ENCODE data around the gene PLD4.

Gene PLD4

DNA sequence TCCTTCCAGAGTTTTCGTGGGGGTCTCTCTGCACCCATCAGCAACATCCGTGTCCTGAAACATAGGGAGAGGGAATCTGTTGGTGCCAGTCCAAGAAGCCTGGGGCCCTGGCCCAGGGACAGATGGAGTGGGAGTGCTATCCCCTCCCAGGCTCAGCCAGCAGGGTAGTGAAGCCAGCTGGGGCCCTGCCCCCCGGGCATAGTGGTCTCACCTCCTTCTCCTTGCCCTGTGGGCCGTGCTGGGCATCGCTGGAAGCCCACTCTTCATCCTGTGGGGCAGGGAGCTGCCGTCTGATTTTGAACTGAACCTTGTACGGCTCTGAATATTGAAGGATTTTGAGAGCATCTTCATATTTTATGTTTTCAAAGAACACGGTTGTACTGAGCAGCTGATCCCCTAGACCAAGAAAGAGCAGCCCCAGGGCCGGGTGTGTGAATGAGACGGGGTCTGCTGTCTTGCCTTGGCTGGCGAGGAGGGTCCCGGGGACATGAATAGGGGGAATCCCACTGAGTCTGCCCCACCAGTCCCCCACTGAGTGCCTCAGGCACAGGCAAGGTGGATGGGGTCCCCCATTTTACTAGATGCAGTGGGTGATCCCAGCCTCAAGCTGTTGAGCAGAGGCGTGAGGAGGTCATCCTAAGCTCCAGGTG, 30.2 kb downstream of the PLD4 start:
- DNase-seq (ENCODE audit: low read depth in 3 of 3): no peak

DNA sequence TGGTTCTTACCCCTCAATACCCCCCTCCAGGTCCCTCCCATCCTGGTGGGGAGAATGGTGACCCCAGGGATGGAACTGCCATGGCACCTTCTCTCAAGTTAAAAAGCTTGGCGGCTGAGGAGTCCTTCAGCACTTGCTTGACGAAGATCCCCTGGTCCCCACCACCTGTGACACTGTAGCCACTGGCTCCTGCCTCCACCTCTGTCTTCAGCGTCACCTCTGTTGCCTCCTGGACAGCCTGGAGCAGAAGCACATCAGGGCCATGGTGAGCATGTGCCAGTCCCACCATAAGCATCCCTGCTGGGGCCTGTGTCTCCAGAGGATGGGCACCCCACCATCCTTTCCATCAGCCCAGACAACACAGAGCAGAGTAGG, 30.7 kb downstream of the PLD4 start:
- no peak for DNase-seq (ENCODE audit: low read depth in 3 of 3)

- DNase-seq (ENCODE audit: low read depth in 3 of 3): no peak
Observed at GRCh38 chr14:104956290-104956890, 31.7 kb downstream of the PLD4 start.

GRCh38 chr14:104957146-104958113, 32.8 kb downstream of the PLD4 start:
- DNase-seq (ENCODE audit: low read depth in 3 of 3): no peak

GRCh38 chr14:104964546-104964945, 39.9 kb downstream of the PLD4 start:
- no peak for DNase-seq (ENCODE audit: low read depth in 3 of 3)

DNA sequence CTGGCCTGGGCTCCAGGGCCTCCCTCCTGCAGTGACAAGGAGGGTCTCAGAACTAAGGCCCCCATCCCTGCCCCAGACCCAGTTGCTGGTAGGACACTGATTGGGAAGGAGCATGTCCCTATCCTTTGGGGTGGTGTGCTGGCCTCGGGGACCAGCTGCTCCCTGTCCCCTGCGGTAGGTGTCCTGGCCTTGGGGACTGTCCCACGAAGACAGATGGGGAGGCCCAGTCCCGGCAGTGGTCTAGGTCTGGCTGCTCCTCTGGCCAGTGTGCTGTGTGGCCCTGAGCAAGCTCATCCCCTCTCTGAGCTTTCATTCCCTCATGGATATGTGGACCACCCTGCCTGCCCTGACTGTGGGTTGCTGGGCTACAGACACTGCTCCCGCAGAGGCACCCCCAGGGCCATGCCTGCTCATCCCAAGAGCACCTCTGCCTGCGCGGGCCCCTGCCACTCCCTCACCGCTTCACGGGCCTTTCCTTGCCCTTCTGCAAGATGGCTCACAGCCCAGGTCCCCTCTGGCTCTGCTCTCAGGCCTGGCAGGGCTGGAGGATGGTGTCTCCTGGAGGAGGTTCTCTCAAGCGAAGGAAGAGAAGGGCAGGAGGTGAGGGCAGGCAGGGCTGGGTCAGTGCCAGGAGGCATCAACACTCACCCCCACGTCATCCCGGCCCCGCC, 41.0 kb downstream of the PLD4 start:
- DNase-seq (ENCODE audit: low read depth in 3 of 3): no peak

DNA sequence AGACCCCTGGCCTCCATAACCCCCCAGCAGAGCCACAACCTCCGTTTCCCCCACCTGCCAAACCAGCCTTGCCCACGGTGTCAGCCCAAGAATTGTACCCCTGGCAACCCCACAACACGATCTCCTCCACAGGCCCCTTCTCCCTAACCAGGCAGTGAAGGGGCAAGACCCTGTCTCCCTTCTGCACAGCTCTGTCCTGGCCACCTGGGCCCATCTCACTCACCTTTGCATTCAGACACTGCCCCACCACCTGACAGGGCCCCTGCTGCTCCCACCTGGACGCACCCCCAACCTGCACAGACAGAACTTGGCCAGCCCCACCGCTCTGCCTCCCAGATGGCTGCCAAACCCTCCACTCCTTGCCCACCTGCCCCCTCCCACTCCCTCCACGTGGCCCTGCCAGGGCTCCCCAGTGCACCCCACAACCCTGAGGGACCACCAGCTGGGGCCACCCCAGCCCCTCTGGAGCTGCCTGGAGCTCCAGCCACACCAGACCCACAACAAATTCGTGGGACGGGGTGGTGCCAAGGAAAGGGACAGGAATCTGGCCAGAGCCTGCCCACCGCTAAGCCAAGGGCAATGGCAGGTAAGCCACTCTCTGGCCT, 41.7 kb downstream of the PLD4 start:
- no peak for DNase-seq (ENCODE audit: low read depth in 3 of 3)

- no peak for DNase-seq (ENCODE audit: low read depth in 3 of 3)
Observed at GRCh38 chr14:104966981-104967385, 42.3 kb downstream of the PLD4 start.

DNA sequence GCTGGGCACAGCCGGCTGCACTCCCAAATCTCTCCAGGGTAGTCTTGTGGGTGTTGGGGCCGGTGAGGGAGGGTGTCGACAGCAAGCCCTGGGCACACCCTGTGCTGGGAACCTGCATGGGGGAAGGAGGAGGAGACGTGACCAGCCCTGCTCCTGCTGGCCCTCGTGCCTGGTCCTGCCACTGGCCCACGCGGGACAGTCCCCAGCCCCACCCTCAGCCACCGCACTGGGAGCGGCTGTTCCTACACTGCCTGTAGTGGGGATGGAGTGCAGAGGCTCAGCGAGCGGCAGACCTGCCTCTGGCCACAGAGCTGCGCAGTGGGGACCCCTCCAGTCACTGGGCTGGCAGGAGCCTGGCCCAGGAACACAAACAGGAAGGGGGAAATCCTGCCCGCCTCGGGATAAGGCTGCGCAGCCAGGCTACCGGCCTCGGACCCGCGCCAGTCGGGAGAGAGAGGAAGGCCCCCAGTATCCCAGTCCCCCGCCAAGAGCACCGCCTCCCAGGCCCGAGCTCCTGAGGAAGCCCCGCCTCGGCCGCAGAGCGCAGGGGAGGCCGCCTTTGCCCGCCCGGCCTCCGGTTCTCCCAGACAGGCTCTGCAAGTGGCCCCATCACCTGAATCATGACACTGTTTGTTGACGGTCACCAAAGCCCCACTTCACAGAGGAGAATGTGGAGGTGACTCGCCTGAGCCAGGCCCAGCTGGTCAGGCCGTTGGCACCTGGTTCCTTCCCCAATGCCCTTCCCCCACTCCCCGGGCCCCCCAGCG, 42.9 kb downstream of the PLD4 start:
- DNase-seq (ENCODE audit: low read depth in 3 of 3): no peak

- no peak for DNase-seq (ENCODE audit: low read depth in 3 of 3)
Observed at GRCh38 chr14:104968153-104968527, 43.5 kb downstream of the PLD4 start.

DNA sequence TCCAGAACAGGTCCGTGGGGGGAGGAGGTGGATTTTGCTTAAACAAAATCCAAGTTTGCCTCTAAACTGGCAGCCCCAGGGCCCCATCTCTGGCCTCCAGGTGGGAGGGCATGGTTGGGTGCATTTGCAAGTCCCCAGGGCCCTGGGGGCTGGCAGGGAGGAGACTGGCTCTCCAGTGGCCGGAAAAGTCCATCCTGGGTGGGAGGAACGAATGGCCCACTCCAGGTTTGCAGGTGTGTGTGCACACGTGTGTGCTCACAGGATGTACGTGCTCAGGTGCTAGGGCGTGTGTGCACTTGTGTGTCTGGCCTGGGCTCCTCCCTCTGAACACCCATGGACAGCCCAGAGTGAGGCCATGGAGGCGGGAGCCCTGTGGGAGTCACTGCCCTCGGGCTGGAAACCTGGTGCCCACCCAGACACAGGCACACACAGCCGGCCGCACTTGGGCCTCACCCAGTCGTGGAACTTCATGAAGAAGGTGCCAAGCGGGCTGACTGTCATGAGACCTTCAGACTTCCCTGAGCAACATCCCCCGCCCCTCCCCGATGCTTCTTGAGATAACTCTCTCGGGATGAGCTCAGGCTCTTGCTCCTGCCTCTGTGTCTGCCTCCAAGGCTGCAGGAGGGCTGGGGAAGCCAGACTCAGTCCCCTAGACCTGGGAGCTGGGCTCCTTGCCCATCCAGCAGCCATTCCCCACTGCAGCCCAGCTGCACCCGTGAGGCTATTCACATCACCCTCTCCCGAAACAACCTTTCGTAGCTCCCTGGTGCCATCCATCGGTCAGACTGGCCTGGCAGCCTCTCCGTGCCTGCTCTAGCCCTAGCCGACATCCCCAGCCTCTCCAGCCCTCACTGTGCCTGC, 44.1 kb downstream of the PLD4 start:
- no peak for DNase-seq (ENCODE audit: low read depth in 3 of 3)

GRCh38 chr14:104969741-104970230, 45.1 kb downstream of the PLD4 start:
- no peak for DNase-seq (ENCODE audit: low read depth in 3 of 3)

DNA sequence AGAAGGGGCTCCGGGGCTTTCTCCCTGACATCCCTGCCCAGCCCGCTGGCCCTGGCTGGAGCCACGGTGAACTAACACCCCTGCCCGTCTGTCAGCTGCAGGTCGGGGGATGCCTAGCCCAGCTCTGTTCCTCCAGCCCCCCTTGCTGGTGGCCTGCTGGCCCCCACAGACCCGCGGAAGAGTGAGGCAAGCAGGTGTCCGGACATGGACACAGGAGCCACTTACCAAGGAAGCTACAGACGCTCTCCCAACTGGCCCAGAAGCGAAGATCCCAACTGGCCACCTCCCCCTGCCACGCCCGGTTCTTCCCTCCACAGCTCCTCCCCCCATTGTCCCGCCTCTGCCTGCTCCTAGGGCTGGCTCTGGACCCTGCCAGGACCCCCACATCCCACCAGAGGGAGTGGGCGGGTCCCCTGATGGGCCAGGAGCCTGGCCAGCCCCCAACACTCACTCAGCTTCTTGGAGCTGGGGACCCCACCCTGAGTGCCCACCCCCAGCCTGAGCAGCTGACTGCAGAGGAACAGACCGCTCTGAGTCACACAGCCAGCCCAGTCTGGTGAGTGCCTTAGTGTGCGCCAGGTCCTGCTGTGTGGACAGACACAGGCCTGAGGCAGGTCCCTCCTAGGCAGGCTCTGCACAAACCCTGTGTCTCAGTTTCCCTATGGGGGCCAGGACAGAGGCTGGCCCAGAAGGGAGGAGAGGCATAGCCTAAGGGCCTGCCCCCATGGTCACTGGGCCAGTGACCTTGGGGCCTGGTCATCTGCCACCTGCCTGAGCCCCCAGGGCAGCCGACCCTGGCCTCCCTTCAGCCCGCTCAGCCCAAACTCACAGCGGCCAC, 45.8 kb downstream of the PLD4 start:
- no peak for DNase-seq (ENCODE audit: low read depth in 3 of 3)

DNA sequence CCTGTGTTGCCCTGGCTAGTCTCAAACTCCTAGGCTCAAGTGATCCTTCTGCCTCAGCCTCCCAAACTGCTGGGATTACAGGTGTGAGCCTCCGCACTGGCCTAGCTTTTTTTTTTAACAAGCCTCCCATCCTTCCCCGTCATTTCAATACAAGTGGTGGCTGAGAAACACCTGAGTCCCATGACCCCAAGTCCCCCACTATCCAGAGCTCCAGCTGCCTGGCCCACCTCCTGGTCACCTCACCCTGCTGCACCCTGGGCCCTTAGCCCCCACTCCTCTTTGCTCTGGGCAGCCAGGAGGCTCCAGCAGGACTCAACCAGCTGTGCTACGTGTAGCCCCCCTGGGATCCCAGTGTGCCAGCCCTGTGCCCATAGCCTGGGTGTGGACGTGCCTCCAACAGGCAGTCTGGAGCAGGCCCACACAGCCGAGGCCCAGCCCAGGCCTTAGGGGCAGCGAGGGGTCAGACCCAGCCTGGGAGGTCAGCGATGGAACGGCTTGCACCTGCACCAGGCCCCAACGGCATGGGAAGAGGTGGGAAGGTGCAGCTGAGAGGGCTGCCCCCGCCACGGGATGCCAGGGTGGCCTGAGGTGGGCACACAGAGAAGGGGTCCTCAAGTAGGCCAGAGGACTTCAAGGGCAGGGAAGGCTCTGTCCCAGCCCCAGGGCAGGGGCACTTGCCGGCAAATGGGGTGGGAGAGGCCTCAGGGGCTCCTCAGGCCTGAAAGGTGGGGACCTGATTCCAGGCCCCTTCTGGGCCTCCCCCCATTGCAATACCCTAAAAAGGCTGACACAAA, 47.0 kb downstream of the PLD4 start:
- DNase-seq (ENCODE audit: low read depth in 3 of 3): no peak

DNA sequence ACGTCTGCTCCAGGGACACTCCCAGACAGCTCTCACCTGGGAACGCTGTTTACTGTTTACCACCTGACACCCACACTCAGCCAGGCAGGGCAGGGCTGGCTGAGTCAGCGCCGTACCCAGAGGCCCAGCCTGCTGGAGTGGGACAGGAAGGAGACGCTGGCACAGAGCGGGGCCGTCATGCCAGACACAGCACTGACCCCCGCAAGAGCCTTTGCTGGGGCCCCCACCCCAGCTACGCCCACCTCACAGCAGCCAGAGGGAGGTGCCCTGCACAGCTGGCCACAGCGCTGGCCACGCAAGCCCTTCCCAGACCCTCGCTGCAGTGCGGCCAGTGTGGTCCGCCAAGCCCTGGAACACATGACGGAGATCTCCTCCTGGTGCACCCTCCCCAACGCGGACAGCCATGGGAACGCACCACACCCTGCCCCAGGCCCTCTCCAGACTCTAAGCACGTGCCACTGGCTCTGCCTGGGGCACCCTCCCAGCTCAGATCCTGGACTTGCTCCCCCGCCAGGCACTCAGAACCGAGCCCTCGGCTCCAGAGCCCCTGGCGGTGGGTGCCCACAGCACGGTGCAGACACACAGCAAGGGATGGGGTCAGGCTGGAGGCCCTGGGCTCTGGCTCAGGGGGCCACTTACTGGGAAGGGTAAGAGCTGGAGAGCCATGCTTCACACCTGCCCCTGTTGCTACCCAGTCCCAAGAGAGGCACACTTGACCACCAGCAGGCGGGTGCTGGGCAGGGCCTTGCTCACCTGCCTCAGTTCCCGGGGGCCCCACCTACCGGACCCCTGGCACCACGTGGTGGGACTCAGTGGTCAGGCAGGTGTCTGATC, 47.8 kb downstream of the PLD4 start:
- DNase-seq (ENCODE audit: low read depth in 3 of 3): no peak

- no peak for DNase-seq (ENCODE audit: low read depth in 3 of 3)
Observed at GRCh38 chr14:104973135-104973384, 48.4 kb downstream of the PLD4 start.

GRCh38 chr14:104973385-104974145, 48.9 kb downstream of the PLD4 start:
- no peak for DNase-seq (ENCODE audit: low read depth in 3 of 3)
